ENCODE results near the gene TACSTD2.

Gene TACSTD2

GRCh38 chr1:58574816-58575215 lies 2.2 kb downstream of the TACSTD2 start:
- POLR2A ChIA-PET: interaction anchor here (1.1 kb wide), 1 partner anchor 10 kb away, joined by 3 read pairs; no protein-coding TSS in a partner anchor
- TF ChIP-seq PKNOX1 (IDR thresholded peaks at IDR 0.05): no peak
- TF ChIP-seq LEF1 (IDR thresholded peaks at IDR 0.05; ENCODE audit: borderline replicate concordance): no peak
- TF ChIP-seq FOXM1 (IDR thresholded peaks at IDR 0.05; ENCODE audit: borderline replicate concordance): no peak
- TF ChIP-seq TARDBP (IDR thresholded peaks at IDR 0.05): no peak
- TF ChIP-seq FOXA1 (IDR thresholded peaks at IDR 0.05): no peak
- no peak for TF ChIP-seq L3MBTL2 (conservative IDR thresholded peaks at IDR 0.05)
- no peak for TF ChIP-seq SUZ12 (IDR thresholded peaks at IDR 0.05)
- no peak for TF ChIP-seq CTBP1 (IDR thresholded peaks at IDR 0.05; ENCODE audit: borderline replicate concordance)
- no peak for TF ChIP-seq ARNT (IDR thresholded peaks at IDR 0.05)
- TF ChIP-seq FOXK2 (IDR thresholded peaks at IDR 0.05): no peak
- TF ChIP-seq NFRKB (IDR thresholded peaks at IDR 0.05): no peak
- no peak for TF ChIP-seq ZNF384 (IDR thresholded peaks at IDR 0.05)
- no peak for TF ChIP-seq BHLHE40 (IDR thresholded peaks at IDR 0.05; ENCODE audit: borderline replicate concordance)
- no peak for TF ChIP-seq HDGF (IDR thresholded peaks at IDR 0.05; ENCODE audit: borderline replicate concordance)
- no peak for TF ChIP-seq SP1 (IDR thresholded peaks at IDR 0.05)
- TF ChIP-seq ELF4 (IDR thresholded peaks at IDR 0.05): no peak
- DNase-seq (ENCODE audit: extremely low spot score): no peak
- CTCF ChIA-PET: no interaction called here

GRCh38 chr1:58573705-58574591 lies 3.1 kb downstream of the TACSTD2 start:
- ChIA-PET CTCF (no interaction called here), POLR2A (no interaction called here)
- TF ChIP-seq NFRKB (IDR thresholded peaks at IDR 0.05) (no peak), LEF1 (IDR thresholded peaks at IDR 0.05; ENCODE audit: borderline replicate concordance) (no peak), L3MBTL2 (conservative IDR thresholded peaks at IDR 0.05) (no peak), FOXA1 (IDR thresholded peaks at IDR 0.05) (no peak), BHLHE40 (IDR thresholded peaks at IDR 0.05; ENCODE audit: borderline replicate concordance) (no peak), ELF4 (IDR thresholded peaks at IDR 0.05) (no peak), ARNT (IDR thresholded peaks at IDR 0.05) (no peak), SUZ12 (IDR thresholded peaks at IDR 0.05) (no peak), PKNOX1 (IDR thresholded peaks at IDR 0.05) (no peak), ZNF384 (IDR thresholded peaks at IDR 0.05) (no peak), FOXK2 (IDR thresholded peaks at IDR 0.05) (no peak), HDGF (IDR thresholded peaks at IDR 0.05; ENCODE audit: borderline replicate concordance) (no peak), CTBP1 (IDR thresholded peaks at IDR 0.05; ENCODE audit: borderline replicate concordance) (no peak), TARDBP (IDR thresholded peaks at IDR 0.05) (no peak), FOXM1 (IDR thresholded peaks at IDR 0.05; ENCODE audit: borderline replicate concordance) (no peak), SP1 (IDR thresholded peaks at IDR 0.05) (no peak)
- DNase-seq (ENCODE audit: extremely low spot score): no peak

- CTCF ChIA-PET: interaction anchor here (0.6 kb wide), 1 partner anchor 960 kb away, joined by 4 read pairs; no protein-coding TSS in a partner anchor
Observed at GRCh38 chr1:58573138-58573537, 3.9 kb downstream of the TACSTD2 start.

GRCh38 chr1:58572690-58573089 lies 4.4 kb downstream of the TACSTD2 start:
- no peak for DNase-seq (ENCODE audit: extremely low spot score)
- ChIA-PET POLR2A (no interaction called here), CTCF (interaction anchor here (0.6 kb wide), 1 partner anchor 959 kb away, joined by 4 read pairs; no protein-coding TSS in a partner anchor)
- TF ChIP-seq FOXK2 (IDR thresholded peaks at IDR 0.05) (no peak), ZNF384 (IDR thresholded peaks at IDR 0.05) (no peak), ELF4 (IDR thresholded peaks at IDR 0.05) (no peak)

More at GRCh38 chr1:58573138-58573537, 3.9 kb downstream of the TACSTD2 start:
- DNase-seq (ENCODE audit: extremely low spot score): no peak
- TF ChIP-seq CTBP1 (IDR thresholded peaks at IDR 0.05; ENCODE audit: borderline replicate concordance) (no peak), FOXM1 (IDR thresholded peaks at IDR 0.05; ENCODE audit: borderline replicate concordance) (no peak), ZNF384 (IDR thresholded peaks at IDR 0.05) (no peak), HDGF (IDR thresholded peaks at IDR 0.05; ENCODE audit: borderline replicate concordance) (no peak), LEF1 (IDR thresholded peaks at IDR 0.05; ENCODE audit: borderline replicate concordance) (no peak), FOXK2 (IDR thresholded peaks at IDR 0.05) (no peak), SP1 (IDR thresholded peaks at IDR 0.05) (no peak), BHLHE40 (IDR thresholded peaks at IDR 0.05; ENCODE audit: borderline replicate concordance) (no peak)
- POLR2A ChIA-PET: no interaction called here

- POLR2A ChIA-PET: no interaction called here
Observed at GRCh38 chr1:58571616-58572015, 5.4 kb downstream of the TACSTD2 start.

More at GRCh38 chr1:58571616-58572015, 5.4 kb downstream of the TACSTD2 start:
- CTCF ChIA-PET: no interaction called here
- DNase-seq (ENCODE audit: extremely low spot score): no peak
- TF ChIP-seq FOXA1 (IDR thresholded peaks at IDR 0.05): no peak
- no peak for TF ChIP-seq ZNF384 (IDR thresholded peaks at IDR 0.05)
- TF ChIP-seq SP1 (IDR thresholded peaks at IDR 0.05): no peak
- no peak for TF ChIP-seq L3MBTL2 (conservative IDR thresholded peaks at IDR 0.05)
- no peak for TF ChIP-seq FOXM1 (IDR thresholded peaks at IDR 0.05; ENCODE audit: borderline replicate concordance)
- no peak for TF ChIP-seq FOXK2 (IDR thresholded peaks at IDR 0.05)
- no peak for TF ChIP-seq PKNOX1 (IDR thresholded peaks at IDR 0.05)
- TF ChIP-seq LEF1 (IDR thresholded peaks at IDR 0.05; ENCODE audit: borderline replicate concordance): no peak
- TF ChIP-seq SUZ12 (IDR thresholded peaks at IDR 0.05): no peak
- no peak for TF ChIP-seq ELF4 (IDR thresholded peaks at IDR 0.05)
- TF ChIP-seq TARDBP (IDR thresholded peaks at IDR 0.05): no peak
- TF ChIP-seq NFRKB (IDR thresholded peaks at IDR 0.05): no peak
- no peak for TF ChIP-seq ARNT (IDR thresholded peaks at IDR 0.05)
- no peak for TF ChIP-seq HDGF (IDR thresholded peaks at IDR 0.05; ENCODE audit: borderline replicate concordance)

Data from HEK293T (cell line).